Non-pigmented ciliary epithelial cell (primary cell): Measurements from ENCODE around the gene IRX1.

Source experiments
- DNase-seq: peaks from one replicate; pipeline ENCODE4 v3.0.0-alpha.2; 2010; ENCODE audit warnings: low read depth

IRX1 gene

GRCh38 chr5:3650868-3651267 lies 55.2 kb downstream of the IRX1 start:
- DNase-seq: no peak
